ENCODE measurements around the gene PNPO. TPM values are rescaled to one million over a fixed set of nuclear protein-coding genes. Genes with fewer than 3 reads are reported as not detected.

PNPO gene
- total RNA-seq, 2 donors from 2014 or later = 27.8 to 55.4 TPM

GRCh38 chr17:47937941-47938340, 3.4 kb upstream of the PNPO start:
- Histone ChIP-seq H3K4me1 (peaks cover 28% of the 10 kb centered on the region), H3K9me3 (no peaks in the 10 kb centered on the region), H3K36me3 (replicated peaks in 1 of 2; ENCODE audit: insufficient read depth in 1 of 2, low read depth in 2 of 2) (no peaks in the 10 kb centered on the region), H3K4me3 (no peak overlapping the region), H3K27me3 (no peaks in the 10 kb centered on the region), H3K27ac (no peak overlapping the region)
- intact Hi-C loops (cut with DNase I) = no loop called here
- DNase-seq = no peak
- TF ChIP-seq POLR2A (IDR thresholded peaks at IDR 0.05) (no peak), CTCF (IDR thresholded peaks at IDR 0.05) (no peak)
- 81 to 98% methylated on average over 5 of the region's 5 CpGs for WGBS, 2 donors
- ATAC-seq = no peak

GRCh38 chr17:47942096-47942510, 732 bp downstream of the PNPO start:
- DNase-seq = no peak
- peaks cover 68% of the 10 kb centered on the region for H3K4me1 ChIP-seq

GRCh38 chr17:47942568-47942967, 1.2 kb downstream of the PNPO start:
- DNase-seq = no peak
- no peak for TF ChIP-seq CTCF (IDR thresholded peaks at IDR 0.05)
- no peak for TF ChIP-seq POLR2A (IDR thresholded peaks at IDR 0.05)
- Histone ChIP-seq H3K27me3 (no peaks in the 10 kb centered on the region), H3K27ac (peak overlapping the region; percentile 82 to 92 (median 88)), H3K4me1 (peaks cover 73% of the 10 kb centered on the region), H3K4me3 (no peak overlapping the region), H3K9me3 (no peaks in the 10 kb centered on the region), H3K36me3 (replicated peaks in 1 of 2; ENCODE audit: insufficient read depth in 1 of 2, low read depth in 2 of 2) (no peaks in the 10 kb centered on the region)
- ATAC-seq = no peak
- WGBS, 2 donors = 68 to 72% methylated on average over 6 of the region's 6 CpGs
- intact Hi-C loops (cut with DNase I) = no loop called here

More at GRCh38 chr17:47942096-47942510, 732 bp downstream of the PNPO start:
- H3K27ac ChIP-seq = peak overlapping the region; percentile 82 to 92 (median 88)
- H3K9me3 ChIP-seq = no peaks in the 10 kb centered on the region
- intact Hi-C loops (cut with DNase I) = no loop called here
- TF ChIP-seq CTCF (IDR thresholded peaks at IDR 0.05) = no peak
- TF ChIP-seq POLR2A (IDR thresholded peaks at IDR 0.05) = no peak
- no peak for ATAC-seq
- 8 to 11% methylated on average over 5 of the region's 5 CpGs for WGBS, 2 donors
- no peaks in the 10 kb centered on the region for H3K27me3 ChIP-seq
- no peaks in the 10 kb centered on the region for H3K36me3 ChIP-seq (replicated peaks in 1 of 2; ENCODE audit: insufficient read depth in 1 of 2, low read depth in 2 of 2)
- H3K4me3 ChIP-seq = peak overlapping the region in 1 of 2 donors; percentile 19

GRCh38 chr17:47945080-47945479, 3.7 kb downstream of the PNPO start:
- 69 to 81% methylated on average over 6 to 8 of the region's 8 CpGs for WGBS, 2 donors
- Histone ChIP-seq H3K27ac (peak overlapping the region; percentile 52 to 99 (median 96)), H3K27me3 (no peaks in the 10 kb centered on the region), H3K4me3 (no peak overlapping the region), H3K9me3 (no peaks in the 10 kb centered on the region), H3K4me1 (peaks cover 96% of the 10 kb centered on the region), H3K36me3 (replicated peaks in 1 of 2; ENCODE audit: insufficient read depth in 1 of 2, low read depth in 2 of 2) (no peaks in the 10 kb centered on the region)
- DNase-seq = no peak
- ATAC-seq = no peak
- intact Hi-C loops (cut with DNase I) = no loop called here
- TF ChIP-seq POLR2A (IDR thresholded peaks at IDR 0.05) = no peak
- TF ChIP-seq CTCF (IDR thresholded peaks at IDR 0.05) = no peak

Measured in body of pancreas (tissue), 4 donors.